ENCODE data around the gene TDRD10. TPM values are rescaled to one million over a fixed set of nuclear protein-coding genes. Genes with fewer than 3 reads are reported as not detected.
A peak's percentile ranks its signal among the peaks of the same experiment; 100 is the strongest.

Gene TDRD10
- total and polyA plus RNA-seq, 7 donors = 0.46 to 3.9 (median 1.8) TPM

DNA sequence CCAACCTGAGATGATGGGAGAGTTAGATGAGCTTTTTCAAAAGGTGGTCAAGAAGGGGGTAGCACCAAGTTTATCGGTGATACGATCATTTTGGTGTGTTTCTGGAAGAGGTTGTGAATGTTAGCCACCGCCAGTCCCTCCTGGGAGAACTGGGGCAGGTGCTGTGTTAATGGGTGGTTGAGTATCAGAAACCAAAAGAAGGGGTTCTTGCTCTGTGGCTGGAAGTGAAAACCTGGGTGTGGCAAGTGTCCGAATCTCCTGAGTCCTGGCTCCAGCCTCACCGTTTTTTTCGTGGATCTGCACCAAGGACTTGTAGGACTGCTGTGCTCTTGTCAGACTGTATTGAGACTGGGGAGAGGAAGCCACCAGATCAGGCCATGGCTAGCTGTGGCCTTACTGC lies 48.6 kb downstream of the TDRD10 start:
- Histone ChIP-seq H3K36me3 (peaks cover 30 to 72% (median 63%) of the 10 kb centered on the region in 4 donors), H3K9me3 (no peaks in the 10 kb centered on the region), H3K27ac (no peak overlapping the region), H3K4me1 (peaks cover 0 to 33% (median 22%) of the 10 kb centered on the region in 4 donors), H3K27me3 (no peaks in the 10 kb centered on the region), H3K4me3 (no peak overlapping the region)
- intact Hi-C loops (cut with DNase I) = loop anchor here (10.0 kb wide), 1 partner anchor 504 kb away; the partner anchor contains the start of gene ADAM15
- TF ChIP-seq EP300 (IDR thresholded peaks at IDR 0.05) = no peak
- TF ChIP-seq, protein P1, sequence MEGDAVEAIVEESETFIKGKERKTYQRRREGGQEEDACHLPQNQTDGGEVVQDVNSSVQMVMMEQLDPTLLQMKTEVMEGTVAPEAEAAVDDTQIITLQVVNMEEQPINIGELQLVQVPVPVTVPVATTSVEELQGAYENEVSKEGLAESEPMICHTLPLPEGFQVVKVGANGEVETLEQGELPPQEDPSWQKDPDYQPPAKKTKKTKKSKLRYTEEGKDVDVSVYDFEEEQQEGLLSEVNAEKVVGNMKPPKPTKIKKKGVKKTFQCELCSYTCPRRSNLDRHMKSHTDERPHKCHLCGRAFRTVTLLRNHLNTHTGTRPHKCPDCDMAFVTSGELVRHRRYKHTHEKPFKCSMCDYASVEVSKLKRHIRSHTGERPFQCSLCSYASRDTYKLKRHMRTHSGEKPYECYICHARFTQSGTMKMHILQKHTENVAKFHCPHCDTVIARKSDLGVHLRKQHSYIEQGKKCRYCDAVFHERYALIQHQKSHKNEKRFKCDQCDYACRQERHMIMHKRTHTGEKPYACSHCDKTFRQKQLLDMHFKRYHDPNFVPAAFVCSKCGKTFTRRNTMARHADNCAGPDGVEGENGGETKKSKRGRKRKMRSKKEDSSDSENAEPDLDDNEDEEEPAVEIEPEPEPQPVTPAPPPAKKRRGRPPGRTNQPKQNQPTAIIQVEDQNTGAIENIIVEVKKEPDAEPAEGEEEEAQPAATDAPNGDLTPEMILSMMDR (IDR thresholded peaks at IDR 0.05) = no peak
- TF ChIP-seq POLR2AphosphoS5 (IDR thresholded peaks at IDR 0.05) = no peak
- TF ChIP-seq POLR2A (IDR thresholded peaks at IDR 0.05) = no peak
- WGBS, 2 donors = 71 to 81% methylated on average over 6 of the region's 6 CpGs
- no peak for DNase-seq

DNA sequence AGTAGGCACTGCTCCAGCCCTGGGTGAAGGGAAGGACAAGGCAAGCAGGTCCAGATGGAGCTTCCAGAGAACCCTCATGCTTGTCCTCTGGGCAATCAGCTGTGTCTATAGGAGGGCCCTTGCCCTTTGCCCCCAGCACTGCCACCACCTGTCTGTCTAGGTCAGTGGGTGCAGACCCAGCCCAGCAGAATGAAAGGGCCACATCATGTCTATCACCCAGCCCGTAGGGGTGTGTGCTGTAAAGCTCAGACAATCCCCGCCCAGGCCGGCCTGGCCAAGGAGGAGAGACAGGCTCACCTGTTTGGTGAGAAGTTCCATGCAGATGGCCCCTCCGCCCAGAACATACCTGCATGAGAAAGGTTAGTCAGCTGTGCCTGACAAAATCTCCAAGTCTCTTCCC lies 49.5 kb downstream of the TDRD10 start:
- WGBS, 2 donors = 48 to 73% methylated on average over 4 of the region's 4 CpGs
- no peak for TF ChIP-seq POLR2AphosphoS5 (IDR thresholded peaks at IDR 0.05)
- TF ChIP-seq POLR2A (IDR thresholded peaks at IDR 0.05) = no peak
- no peak for TF ChIP-seq EP300 (IDR thresholded peaks at IDR 0.05)
- TF ChIP-seq, protein P1 (IDR thresholded peaks at IDR 0.05) = no peak
- intact Hi-C loops (cut with DNase I) = loop anchor here (10.0 kb wide), 1 partner anchor 503 kb away; the partner anchor contains the start of gene ADAM15
- H3K9me3 ChIP-seq = no peaks in the 10 kb centered on the region
- H3K36me3 ChIP-seq = peaks cover 30 to 76% (median 65%) of the 10 kb centered on the region in 4 donors
- H3K4me3 ChIP-seq = no peak overlapping the region
- H3K4me1 ChIP-seq = peaks cover 0 to 41% (median 30%) of the 10 kb centered on the region in 4 donors
- no peak for DNase-seq
- no peak overlapping the region for H3K27ac ChIP-seq
- H3K27me3 ChIP-seq = no peaks in the 10 kb centered on the region

DNA sequence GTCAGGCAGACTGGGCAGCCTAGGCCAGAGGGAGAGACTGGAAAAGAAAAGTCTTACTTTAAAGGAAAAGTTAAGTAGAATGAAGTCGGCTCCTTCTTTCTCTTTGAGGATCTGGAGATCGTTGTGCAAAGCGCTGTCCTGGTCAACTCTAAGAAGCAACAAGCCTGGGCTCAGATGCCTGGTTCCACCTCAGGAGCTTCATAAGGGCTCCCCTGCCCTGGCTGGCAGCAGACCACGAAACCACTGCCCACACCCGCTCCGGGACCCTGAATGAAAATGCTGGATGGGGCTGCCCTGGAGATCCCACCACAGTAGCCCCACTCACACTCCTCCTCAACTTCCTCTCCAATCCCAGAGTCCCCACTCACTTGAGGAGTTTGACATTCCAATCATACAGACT lies 50.0 kb downstream of the TDRD10 start:
- H3K4me1 ChIP-seq = peaks cover 0 to 47% (median 36%) of the 10 kb centered on the region in 4 donors
- 89 to 91% methylated on average over 6 of the region's 6 CpGs for WGBS, 2 donors
- H3K36me3 ChIP-seq = peaks cover 30 to 76% (median 65%) of the 10 kb centered on the region in 4 donors
- TF ChIP-seq POLR2AphosphoS5 (IDR thresholded peaks at IDR 0.05) (no peak), POLR2A (IDR thresholded peaks at IDR 0.05) (no peak), EP300 (IDR thresholded peaks at IDR 0.05) (no peak)
- TF ChIP-seq, protein P1 (IDR thresholded peaks at IDR 0.05) = no peak
- intact Hi-C loops (cut with DNase I) = loop anchor here (10.0 kb wide), 1 partner anchor 503 kb away; the partner anchor contains the start of gene ADAM15
- DNase-seq = no peak
- no peaks in the 10 kb centered on the region for H3K27me3 ChIP-seq
- no peaks in the 10 kb centered on the region for H3K9me3 ChIP-seq
- H3K4me3 ChIP-seq = no peak overlapping the region
- H3K27ac ChIP-seq = no peak overlapping the region

DNA sequence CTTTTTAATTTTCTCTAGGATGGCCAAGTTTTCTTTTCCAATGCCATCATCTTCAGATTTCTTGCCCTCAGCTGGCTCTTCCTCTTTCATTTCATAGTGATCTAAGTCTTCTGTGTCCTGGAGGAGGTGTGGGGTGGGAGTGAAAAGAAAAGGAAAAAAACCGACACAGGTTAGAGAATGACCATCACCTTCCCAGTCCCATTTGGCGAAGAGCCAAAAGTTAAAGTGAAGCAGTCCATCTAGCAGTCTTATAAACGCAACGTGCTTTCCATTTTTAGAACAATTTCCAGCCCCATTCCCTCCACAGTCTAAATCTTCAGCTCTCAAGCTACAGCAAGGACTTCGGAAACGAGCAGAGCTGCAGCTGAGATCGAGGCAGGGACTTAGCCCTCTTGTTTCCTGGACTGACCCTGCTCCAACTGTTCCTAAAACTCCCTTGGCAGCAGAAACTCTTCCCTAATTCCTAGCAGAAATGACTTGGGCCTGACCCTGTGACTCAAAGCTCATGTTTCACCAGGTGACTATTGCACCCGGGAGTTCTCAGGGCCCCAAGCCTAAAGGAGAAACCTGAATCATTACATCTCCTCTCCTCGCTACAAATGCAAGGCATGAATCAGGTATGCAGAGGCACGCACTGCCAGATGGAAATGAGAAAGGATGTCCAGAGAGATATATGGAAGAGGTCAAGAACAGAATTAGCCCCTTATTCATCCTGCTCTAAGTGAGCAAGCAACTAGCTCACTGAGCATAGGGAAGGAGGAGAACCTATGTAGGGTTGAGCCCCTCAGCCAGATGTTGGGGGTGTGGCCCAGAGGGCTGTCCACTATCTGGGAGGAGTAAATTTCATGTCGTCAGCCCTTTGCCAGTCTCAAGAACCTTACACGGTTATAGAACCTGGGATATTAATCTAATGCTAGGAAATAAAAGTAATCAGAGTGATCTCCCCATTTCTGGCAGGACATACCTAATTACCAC lies 51.3 kb downstream of the TDRD10 start:
- Histone ChIP-seq H3K27me3 (no peaks in the 10 kb centered on the region), H3K36me3 (peaks cover 30 to 76% (median 65%) of the 10 kb centered on the region in 4 donors), H3K27ac (peak overlapping the region; percentile 18 to 59 (median 44)), H3K9me3 (no peaks in the 10 kb centered on the region), H3K4me1 (peaks cover 0 to 52% (median 44%) of the 10 kb centered on the region in 4 donors), H3K4me3 (no peak overlapping the region)
- TF ChIP-seq EP300 (IDR thresholded peaks at IDR 0.05) (no peak), POLR2AphosphoS5 (IDR thresholded peaks at IDR 0.05) (no peak), POLR2A (IDR thresholded peaks at IDR 0.05) (no peak)
- TF ChIP-seq, protein P1 (IDR thresholded peaks at IDR 0.05) = no peak
- intact Hi-C loops (cut with DNase I) = loop anchor here (10.0 kb wide), 1 partner anchor 501 kb away; the partner anchor contains the start of gene ADAM15
- no peak for DNase-seq
- WGBS, 2 donors = 74 to 83% methylated on average over 12 of the region's 12 CpGs
